Bronchial epithelial cell (primary cell): ENCODE results near the gene FBXO11. TPM values are rescaled to one million over a fixed set of nuclear protein-coding genes. Genes with fewer than 3 reads are reported as not detected.

Source experiments
- DNase-seq: peaks from one replicate; pipeline ENCODE4 v3.0.0-alpha.2; 2010; ENCODE audit warnings: low read depth
- FAIRE-seq: peaks from 2 replicates; lab custom pipeline; 2011; peaks lifted over from hg19 to GRCh38; lab: Jason Lieb, UNC
- H3K27me3 ChIP-seq: 2 replicates; pipeline ENCODE4 v1.5.1; 2011; ENCODE audit warnings: low read length; ENCODE audit not compliant: control insufficient read depth, insufficient read depth
- H3K36me3 ChIP-seq: 2 replicates; pipeline ENCODE4 v1.5.1; 2011; ENCODE audit warnings: low read length; ENCODE audit not compliant: control insufficient read depth, insufficient read depth
- H3K4me3 ChIP-seq: 2 replicates; pipeline ENCODE4 v1.5.1; 2011; ENCODE audit warnings: mild to moderate bottlenecking, low read depth, low read length, control low read depth
- CTCF ChIP-seq: IDR thresholded peaks from 2 replicates; pipeline ENCODE4 v1.5.1; 2011; ENCODE audit warnings: mild to moderate bottlenecking, moderate library complexity, low read length, control low read depth, inconsistent platforms; ENCODE audit not compliant: insufficient read depth, severe bottlenecking
- total RNA-seq: library from RNA; depleted of rRNA; stranded (reverse); fragments of >200 nt; gene quantifications from 2 replicates; pipeline ENCODE4 v1.2.1, GENCODE V29; 2014

Gene FBXO11
- total RNA-seq, 1 donor from 2014 or later, result 39.8 TPM

GRCh38 chr2:47872941-47873340 is 33.4 kb downstream of the FBXO11 start:
- no peak for TF ChIP-seq CTCF
- Histone ChIP-seq H3K4me3 (no peak overlapping the region), H3K27me3 (no peaks in the 10 kb centered on the region), H3K36me3 (peaks cover 1% of the 10 kb centered on the region)
- FAIRE-seq, result no peak
- no peak for DNase-seq

GRCh38 chr2:47870641-47871540 is 35.4 kb downstream of the FBXO11 start:
- no peak for DNase-seq
- Histone ChIP-seq H3K4me3 (no peak overlapping the region), H3K27me3 (no peaks in the 10 kb centered on the region), H3K36me3 (peaks cover 1% of the 10 kb centered on the region)
- FAIRE-seq, result no peak
- TF ChIP-seq CTCF, result no peak

DNA sequence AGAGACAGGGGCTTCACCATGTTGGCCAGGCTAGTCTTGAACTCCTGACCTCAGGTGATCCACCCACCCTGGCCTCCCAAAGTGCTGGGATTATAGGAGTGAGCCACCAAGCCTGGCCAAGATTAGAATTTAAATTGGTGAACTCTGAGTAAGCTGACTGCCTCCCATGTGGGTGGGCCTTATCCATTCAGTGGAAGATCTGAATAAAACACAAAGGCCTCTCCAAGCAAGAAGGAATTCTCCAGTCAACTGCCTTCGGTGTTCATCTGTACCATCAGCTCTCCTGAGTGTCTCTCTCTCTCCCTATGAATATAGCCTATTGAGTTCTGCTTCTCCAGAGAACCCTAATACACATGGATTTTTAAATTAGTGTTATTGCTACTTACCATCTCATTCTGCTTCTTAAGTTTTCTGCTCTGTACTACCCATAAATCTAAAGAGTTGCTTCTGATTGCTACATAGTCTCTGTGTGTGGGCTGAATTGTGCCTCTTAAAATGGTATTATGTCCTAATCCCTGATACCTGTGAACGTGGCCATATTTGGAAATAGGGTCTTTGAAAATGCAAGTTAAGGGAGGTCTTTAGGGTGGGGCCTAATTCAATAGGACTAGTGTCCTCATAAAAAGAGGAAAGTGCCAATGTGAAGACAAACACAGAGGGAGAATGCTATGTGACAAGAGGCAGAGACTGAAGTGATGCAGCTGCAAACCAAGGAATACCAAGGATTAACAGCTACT is 36.3 kb downstream of the FBXO11 start:
- no peak for TF ChIP-seq CTCF
- Histone ChIP-seq H3K36me3 (peaks cover 1% of the 10 kb centered on the region), H3K27me3 (no peaks in the 10 kb centered on the region), H3K4me3 (no peak overlapping the region)
- FAIRE-seq (no peak), DNase-seq (no peak)

DNA sequence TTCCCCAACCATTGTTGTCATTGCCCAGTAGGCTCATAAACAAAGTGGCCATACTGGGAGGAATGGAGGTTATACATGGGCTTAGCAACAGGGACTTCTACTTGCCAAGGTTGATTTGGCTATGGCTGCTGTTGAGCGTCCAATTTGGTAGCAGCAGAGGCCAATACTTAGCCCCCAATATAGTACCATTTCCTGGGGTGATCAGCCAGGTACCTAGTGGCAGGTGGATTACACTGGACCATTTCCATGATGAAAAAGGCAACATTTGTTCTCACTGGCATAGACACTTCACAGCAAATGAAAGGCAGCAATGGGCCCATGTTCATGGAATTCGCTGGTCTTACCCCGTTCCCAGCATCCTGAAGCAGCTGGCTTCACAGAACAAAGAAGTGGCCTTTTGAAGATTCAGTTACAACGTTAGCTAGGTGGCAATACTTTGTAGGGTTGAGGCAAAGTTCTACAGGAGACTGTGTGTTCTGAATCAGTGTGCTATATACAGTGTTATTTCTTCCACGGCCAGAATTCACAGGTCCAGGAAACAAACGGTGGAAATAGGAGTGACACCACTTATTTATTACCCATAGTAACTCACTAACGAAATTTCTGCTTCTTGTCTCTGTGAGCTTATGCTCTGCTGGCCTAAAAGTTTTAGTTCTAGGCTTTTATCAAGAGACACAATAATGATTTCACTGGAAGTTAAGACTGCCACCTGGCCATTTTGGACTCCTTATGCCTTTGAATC is 37.5 kb downstream of the FBXO11 start:
- FAIRE-seq (no peak), DNase-seq (no peak)
- no peak for TF ChIP-seq CTCF
- H3K27me3 ChIP-seq, result no peaks in the 10 kb centered on the region
- no peak overlapping the region for H3K4me3 ChIP-seq
- peaks cover 1% of the 10 kb centered on the region for H3K36me3 ChIP-seq

DNA sequence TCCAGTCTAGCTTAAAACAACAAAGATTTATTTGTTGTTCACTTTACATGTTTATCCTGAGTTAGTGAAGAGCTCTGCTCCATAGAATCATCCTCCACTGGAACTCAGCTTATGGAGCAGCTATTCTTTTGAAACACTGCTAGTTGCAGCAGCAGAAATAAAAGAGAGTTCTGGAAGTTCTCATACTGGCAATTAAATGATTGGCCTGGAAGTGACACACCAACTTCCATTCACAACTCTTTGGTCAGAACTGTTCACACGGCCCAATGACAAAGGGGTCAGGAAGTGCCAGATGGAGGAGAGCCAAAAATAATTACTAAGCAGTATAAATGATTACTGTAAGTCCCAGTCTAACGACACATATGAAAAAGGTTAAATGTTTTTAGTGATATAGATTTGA is 39.1 kb downstream of the FBXO11 start:
- H3K36me3 ChIP-seq, result peaks cover 1% of the 10 kb centered on the region
- DNase-seq (peak; percentile 83), FAIRE-seq (no peak)
- H3K4me3 ChIP-seq, result no peak overlapping the region
- no peaks in the 10 kb centered on the region for H3K27me3 ChIP-seq
- no peak for TF ChIP-seq CTCF
